H54 (cell line): Measurements from ENCODE around the gene ZNF646.

Experiments used
- DNase-seq: peaks from one replicate; pipeline ENCODE4 v3.0.0; 2011; ENCODE audit warnings: low spot score, mixed read lengths; ENCODE audit not compliant: insufficient read length
- FAIRE-seq: peaks from 3 replicates; lab custom pipeline; 2011; peaks lifted over from hg19 to GRCh38; lab: Jason Lieb, UNC
- POLR2A ChIP-seq: IDR thresholded peaks from 2 replicates; pipeline ENCODE4 v1.6.1; 2011; ENCODE audit warnings: low read depth, mild to moderate bottlenecking, low read length

Gene ZNF646

GRCh38 chr16:31052114-31052513 is 22.1 kb upstream of the ZNF646 start:
- no peak for TF ChIP-seq POLR2A
- DNase-seq (peak; percentile 91), FAIRE-seq (peak; percentile 93)

GRCh38 chr16:31055613-31056012 is 18.6 kb upstream of the ZNF646 start:
- no peak for FAIRE-seq
- no peak for TF ChIP-seq POLR2A
- DNase-seq, result no peak

- no peak for TF ChIP-seq POLR2A
- FAIRE-seq, result no peak
- DNase-seq, result no peak
Measured at GRCh38 chr16:31061126-31061812, 13.0 kb upstream of the ZNF646 start.

GRCh38 chr16:31061813-31062440 is 12.3 kb upstream of the ZNF646 start:
- no peak for FAIRE-seq
- no peak for TF ChIP-seq POLR2A
- DNase-seq, result no peak

- TF ChIP-seq POLR2A, result no peak
- no peak for DNase-seq
- no peak for FAIRE-seq
Measured at GRCh38 chr16:31063495-31063842, 10.8 kb upstream of the ZNF646 start.

- no peak for FAIRE-seq
- DNase-seq, result no peak
- TF ChIP-seq POLR2A, result no peak
Measured at GRCh38 chr16:31063843-31064611, 10.2 kb upstream of the ZNF646 start.

GRCh38 chr16:31064882-31065461 is 9.2 kb upstream of the ZNF646 start:
- TF ChIP-seq POLR2A, result no peak
- DNase-seq, result peak; percentile 94
- peak; percentile 78 for FAIRE-seq

- no peak for TF ChIP-seq POLR2A
- FAIRE-seq, result no peak
Measured at GRCh38 chr16:31067342-31067741, 6.9 kb upstream of the ZNF646 start.

GRCh38 chr16:31071861-31072260 is 2.4 kb upstream of the ZNF646 start:
- DNase-seq, result no peak
- no peak for FAIRE-seq
- TF ChIP-seq POLR2A, result no peak

More at GRCh38 chr16:31067342-31067741, 6.9 kb upstream of the ZNF646 start:
- no peak for DNase-seq

- no peak for FAIRE-seq
- TF ChIP-seq POLR2A, result no peak; the same call in 1 of the 2 replicates
- DNase-seq, result no peak
Measured at GRCh38 chr16:31072540-31073141, 1.6 kb upstream of the ZNF646 start.

GRCh38 chr16:31073142-31073969 is 866 bp upstream of the ZNF646 start:
- DNase-seq (peak; percentile 88), FAIRE-seq (no peak)
- TF ChIP-seq POLR2A, result peak; percentile 43

- no peak for FAIRE-seq
- no peak for DNase-seq
- no peak for TF ChIP-seq POLR2A
Measured at GRCh38 chr16:31074814-31075183, 577 bp downstream of the ZNF646 start.

GRCh38 chr16:31076319-31076718 is 2.1 kb downstream of the ZNF646 start:
- FAIRE-seq (no peak), DNase-seq (no peak)
- no peak for TF ChIP-seq POLR2A
